ENCODE measurements around the gene WASF2. TPM values are rescaled to one million over a fixed set of nuclear protein-coding genes. Genes with fewer than 3 reads are reported as not detected.

Gene WASF2
- total and polyA plus RNA-seq, 2 of the 13 experiments (the other 11 are each of a cell fraction or from before 2014, with no cell fraction given), result 10.4 to 27.7 TPM

GRCh38 chr1:27522432-27523336 lies 32.7 kb upstream of the WASF2 start (continued):
- TF ChIP-seq ZC3H13 (CRISPR knock-in tag; IDR thresholded peaks at IDR 0.05) (no peak), TBX3 (IDR thresholded peaks at IDR 0.05; ENCODE audit: borderline replicate concordance) (no peak; the same call in 1 of the 2 replicates), ZBTB46 (CRISPR knock-in tag; IDR thresholded peaks at IDR 0.05; ENCODE audit: borderline replicate concordance) (no peak), SMAD1 (CRISPR knock-in tag; IDR thresholded peaks at IDR 0.05; ENCODE audit: borderline replicate concordance, low read depth) (no peak), RFX1 (IDR thresholded peaks at IDR 0.05) (no peak), ZBTB20 (CRISPR knock-in tag; IDR thresholded peaks at IDR 0.05; ENCODE audit: borderline replicate concordance, low read depth) (no peak), KLF11 (CRISPR knock-in tag; IDR thresholded peaks at IDR 0.05) (no peak), BATF2 (CRISPR knock-in tag; IDR thresholded peaks at IDR 0.05) (no peak), MZF1 (CRISPR knock-in tag; IDR thresholded peaks at IDR 0.05; ENCODE audit: borderline replicate concordance) (0 out of 2 replicates have a peak, but pooled peaks have one; percentile 49), TEF (CRISPR knock-in tag; IDR thresholded peaks at IDR 0.05) (no peak), PPARG (CRISPR knock-in tag; conservative IDR thresholded peaks at IDR 0.05) (no peak), ZMAT3 (CRISPR knock-in tag; conservative IDR thresholded peaks at IDR 0.05) (peak; percentile 73; the same call in 1 of the 2 replicates), ZNF101 (CRISPR knock-in tag; IDR thresholded peaks at IDR 0.05; ENCODE audit: borderline replicate concordance, low read depth) (no peak), PRMT3 (CRISPR knock-in tag; IDR thresholded peaks at IDR 0.05; ENCODE audit: borderline replicate concordance, low read depth) (no peak), ZNF280B (CRISPR knock-in tag; IDR thresholded peaks at IDR 0.05; ENCODE audit: borderline replicate concordance) (no peak), NCOA2 (CRISPR knock-in tag; IDR thresholded peaks at IDR 0.05) (no peak), HES4 (CRISPR knock-in tag; IDR thresholded peaks at IDR 0.05; ENCODE audit: borderline replicate concordance) (no peak), KMT2B (CRISPR knock-in tag; IDR thresholded peaks at IDR 0.05) (no peak; the same call in 1 of the 2 replicates), ZNF260 (CRISPR knock-in tag; IDR thresholded peaks at IDR 0.05; ENCODE audit: borderline replicate concordance, low read depth) (peak; percentile 64; the same call in 1 of the 2 replicates), ZNF333 (CRISPR knock-in tag; IDR thresholded peaks at IDR 0.05; ENCODE audit: borderline replicate concordance) (peak; percentile 57; the same call in 1 of the 2 replicates), RXRA (CRISPR knock-in tag; IDR thresholded peaks at IDR 0.05) (peak; percentile 37)
